D721Med (cell line): Measurements from ENCODE around the gene NPTN.
"Not testable (repeated sequence)": the region's sequence is repeated elsewhere in the genome, so short reads cannot be mapped to it uniquely, and the experiment has no call there.

Source experiments
- DNase-seq: peaks from one replicate; pipeline ENCODE4 v3.0.0; 2011; ENCODE audit warnings: low spot score; ENCODE audit not compliant: insufficient read length
- FAIRE-seq: peaks from 2 replicates; lab custom pipeline; 2011; peaks lifted over from hg19 to GRCh38; lab: Jason Lieb, UNC
- TF ChIP-seq, protein P1 (sequence below): IDR thresholded peaks from 2 replicates; pipeline ENCODE4 v1.5.1; 2012; ENCODE audit warnings: mild to moderate bottlenecking, control low read depth; ENCODE audit not compliant: insufficient read depth; ENCODE audit errors: missing control alignments

The NPTN gene

DNA sequence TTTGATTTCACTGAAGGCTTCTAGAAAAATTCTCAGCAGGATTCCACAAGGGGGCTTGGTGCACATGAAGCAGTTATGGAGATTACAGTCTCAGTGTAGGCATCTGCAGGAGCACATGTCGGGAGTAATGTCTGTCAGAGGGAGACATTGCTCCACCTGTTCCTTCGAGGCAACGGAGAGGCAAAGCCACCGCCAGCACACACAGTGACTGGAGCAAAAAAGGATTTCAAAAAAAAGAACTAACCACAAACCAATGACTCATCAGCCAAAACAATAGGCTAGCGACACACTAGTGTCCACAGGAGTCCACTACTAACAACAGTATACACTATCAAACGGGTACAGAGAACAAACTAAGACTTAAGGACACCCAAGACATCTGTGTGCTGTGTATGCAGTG lies 68.9 kb downstream of the NPTN start:
- TF ChIP-seq, protein P1, sequence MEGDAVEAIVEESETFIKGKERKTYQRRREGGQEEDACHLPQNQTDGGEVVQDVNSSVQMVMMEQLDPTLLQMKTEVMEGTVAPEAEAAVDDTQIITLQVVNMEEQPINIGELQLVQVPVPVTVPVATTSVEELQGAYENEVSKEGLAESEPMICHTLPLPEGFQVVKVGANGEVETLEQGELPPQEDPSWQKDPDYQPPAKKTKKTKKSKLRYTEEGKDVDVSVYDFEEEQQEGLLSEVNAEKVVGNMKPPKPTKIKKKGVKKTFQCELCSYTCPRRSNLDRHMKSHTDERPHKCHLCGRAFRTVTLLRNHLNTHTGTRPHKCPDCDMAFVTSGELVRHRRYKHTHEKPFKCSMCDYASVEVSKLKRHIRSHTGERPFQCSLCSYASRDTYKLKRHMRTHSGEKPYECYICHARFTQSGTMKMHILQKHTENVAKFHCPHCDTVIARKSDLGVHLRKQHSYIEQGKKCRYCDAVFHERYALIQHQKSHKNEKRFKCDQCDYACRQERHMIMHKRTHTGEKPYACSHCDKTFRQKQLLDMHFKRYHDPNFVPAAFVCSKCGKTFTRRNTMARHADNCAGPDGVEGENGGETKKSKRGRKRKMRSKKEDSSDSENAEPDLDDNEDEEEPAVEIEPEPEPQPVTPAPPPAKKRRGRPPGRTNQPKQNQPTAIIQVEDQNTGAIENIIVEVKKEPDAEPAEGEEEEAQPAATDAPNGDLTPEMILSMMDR: no peak
- no peak for DNase-seq

DNA sequence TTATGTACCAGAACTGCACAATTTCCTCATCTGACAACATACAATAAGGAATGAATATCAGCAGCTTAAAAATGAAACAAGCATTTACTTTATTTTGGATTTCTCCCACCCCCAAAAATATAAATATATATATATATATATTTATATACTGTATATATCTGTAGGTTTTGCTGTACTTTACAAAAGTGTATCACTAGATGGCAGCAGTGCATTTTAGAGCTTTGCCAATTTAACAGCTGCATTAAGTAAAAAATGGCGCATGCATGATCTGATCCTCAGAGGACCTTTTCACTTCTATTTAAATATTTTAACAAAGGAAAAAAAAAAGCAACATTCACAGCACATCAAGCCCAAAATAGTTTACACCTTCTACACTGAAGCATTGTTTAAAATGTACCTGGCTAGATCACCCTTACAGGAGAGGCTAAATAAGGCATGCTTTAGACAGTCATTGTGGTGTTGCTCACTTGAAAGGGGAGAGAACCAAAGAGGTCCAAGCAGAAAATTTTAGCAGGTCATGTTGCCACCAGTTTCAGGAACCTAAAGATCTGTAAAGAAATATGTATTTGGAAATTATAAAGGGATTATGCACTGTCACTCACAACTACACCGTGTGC lies 72.6 kb downstream of the NPTN start:
- TF ChIP-seq, protein P1: peak; percentile 59
- no peak for DNase-seq
- no peak for FAIRE-seq

More for the DNA sequence above, 68.9 kb downstream of the NPTN start:
- no peak for FAIRE-seq

DNA sequence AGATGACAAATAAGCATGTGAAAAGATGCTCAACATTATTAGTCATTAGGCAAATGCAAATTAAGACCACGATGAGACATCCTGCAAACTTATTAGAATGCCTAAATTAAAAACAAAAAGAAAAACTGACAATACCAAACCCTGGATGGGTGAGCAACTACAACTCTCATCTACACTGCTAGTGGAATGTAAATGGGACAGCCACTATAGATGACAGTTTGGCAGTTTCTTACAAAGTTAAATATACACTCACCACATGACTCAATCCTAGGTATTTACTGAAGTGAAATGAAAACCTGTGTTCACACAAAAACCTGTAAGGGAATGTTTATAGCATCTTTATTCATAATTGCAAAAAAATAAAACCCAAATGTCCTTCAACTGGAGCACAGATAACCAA lies 74.7 kb downstream of the NPTN start:
- TF ChIP-seq, protein P1: no peak
- FAIRE-seq: no peak
- no peak for DNase-seq

DNA sequence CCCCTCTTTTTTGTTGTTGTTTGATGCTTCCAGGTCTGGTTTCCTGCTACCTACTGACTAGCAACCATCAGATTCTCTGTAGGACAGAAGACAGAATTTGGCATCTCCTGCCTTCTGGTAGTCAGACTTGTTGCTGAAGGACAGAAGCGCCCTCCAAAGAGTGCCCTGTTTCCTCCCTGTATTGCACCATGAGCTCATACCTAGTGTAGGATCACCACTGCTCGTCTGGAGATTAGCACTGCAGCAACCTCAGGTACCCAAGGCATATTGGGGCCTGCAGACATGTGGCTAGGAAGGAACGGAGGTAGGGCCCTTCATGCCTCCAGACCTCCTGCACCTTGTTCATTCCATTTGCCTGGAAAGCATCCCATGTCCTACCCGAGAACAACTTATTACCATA lies 78.1 kb downstream of the NPTN start:
- DNase-seq: no peak
- TF ChIP-seq, protein P1: no peak
- FAIRE-seq: no peak

DNA sequence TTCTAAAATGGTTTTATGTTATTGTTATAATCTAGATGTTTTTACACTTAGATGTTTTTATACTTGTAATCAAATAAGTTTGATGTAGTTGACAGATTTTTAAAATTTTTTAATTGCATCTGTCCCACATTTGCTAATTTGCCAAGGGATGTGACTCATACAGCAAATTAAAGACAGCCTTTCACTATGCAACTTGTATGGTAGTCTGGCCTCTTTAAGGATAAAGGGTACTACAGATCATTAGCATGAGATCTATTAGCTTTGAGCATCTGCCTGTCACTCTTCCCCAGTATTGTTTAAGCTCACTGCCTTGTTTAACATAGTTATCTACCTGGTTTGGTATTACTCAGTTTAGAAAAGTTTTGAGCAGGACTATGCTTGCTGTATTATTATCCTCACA lies 83.0 kb downstream of the NPTN start:
- FAIRE-seq (no peak), DNase-seq (no peak)
- TF ChIP-seq, protein P1: no peak

DNA sequence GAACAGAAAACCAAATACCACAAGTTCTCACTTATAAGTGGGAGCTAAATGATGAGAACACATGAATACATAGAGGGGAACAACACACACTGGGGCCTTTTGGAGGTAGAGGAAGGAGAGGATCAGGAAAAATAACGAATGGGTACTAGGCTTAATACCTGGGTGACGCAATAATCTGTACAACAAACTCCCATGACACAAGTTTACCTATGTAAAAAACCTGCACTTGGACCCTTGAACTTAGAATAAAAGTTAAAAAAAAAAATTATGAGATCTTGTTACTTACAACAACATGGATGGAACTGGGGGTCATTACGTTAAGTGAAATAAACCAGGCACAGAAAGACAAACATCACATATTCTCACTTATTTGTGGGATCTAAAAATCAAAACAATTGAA lies 84.3 kb downstream of the NPTN start:
- not testable (repeated sequence) for DNase-seq, FAIRE-seq

DNA sequence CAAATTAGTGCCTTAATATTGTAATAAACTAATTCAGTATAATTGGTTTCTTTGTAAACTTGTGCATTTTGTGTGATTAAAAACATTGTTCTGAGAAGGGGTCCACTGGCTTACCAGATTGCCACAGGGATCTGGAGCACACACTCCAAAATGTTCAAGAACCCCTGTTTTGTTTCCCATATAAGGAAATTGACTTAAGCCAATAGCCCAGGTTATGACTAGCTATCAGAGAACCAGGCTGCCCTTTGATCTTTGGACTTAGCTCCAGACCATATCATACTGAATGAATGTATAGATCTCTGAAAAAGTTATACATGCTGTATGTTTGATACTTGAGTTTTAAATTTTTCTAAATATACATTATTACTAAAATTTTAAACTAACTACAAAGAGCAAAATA lies 91.7 kb downstream of the NPTN start:
- no peak for FAIRE-seq
- no peak for DNase-seq
- TF ChIP-seq, protein P1: no peak
